ENCODE results near the gene CDH18.

DNA sequence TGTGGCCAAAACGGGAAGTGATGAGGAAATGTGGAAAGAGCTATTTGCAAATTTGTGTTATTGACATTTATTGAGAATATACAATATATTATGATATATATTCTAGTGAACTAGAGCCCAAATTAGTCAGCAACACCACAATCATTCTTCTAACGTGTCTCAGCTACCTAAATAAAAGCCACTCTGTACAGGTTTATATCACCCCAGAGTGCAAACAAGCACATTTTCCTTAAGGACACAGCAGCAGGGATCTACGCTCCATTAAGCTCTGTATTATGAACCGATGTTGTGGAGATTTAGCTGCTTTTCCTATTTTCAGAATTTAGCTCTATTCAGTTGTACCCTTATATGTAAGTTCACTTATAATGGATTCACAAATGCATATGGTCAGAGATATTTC lies 77.9 kb downstream of the CDH18 start:
- TF ChIP-seq, protein P1, sequence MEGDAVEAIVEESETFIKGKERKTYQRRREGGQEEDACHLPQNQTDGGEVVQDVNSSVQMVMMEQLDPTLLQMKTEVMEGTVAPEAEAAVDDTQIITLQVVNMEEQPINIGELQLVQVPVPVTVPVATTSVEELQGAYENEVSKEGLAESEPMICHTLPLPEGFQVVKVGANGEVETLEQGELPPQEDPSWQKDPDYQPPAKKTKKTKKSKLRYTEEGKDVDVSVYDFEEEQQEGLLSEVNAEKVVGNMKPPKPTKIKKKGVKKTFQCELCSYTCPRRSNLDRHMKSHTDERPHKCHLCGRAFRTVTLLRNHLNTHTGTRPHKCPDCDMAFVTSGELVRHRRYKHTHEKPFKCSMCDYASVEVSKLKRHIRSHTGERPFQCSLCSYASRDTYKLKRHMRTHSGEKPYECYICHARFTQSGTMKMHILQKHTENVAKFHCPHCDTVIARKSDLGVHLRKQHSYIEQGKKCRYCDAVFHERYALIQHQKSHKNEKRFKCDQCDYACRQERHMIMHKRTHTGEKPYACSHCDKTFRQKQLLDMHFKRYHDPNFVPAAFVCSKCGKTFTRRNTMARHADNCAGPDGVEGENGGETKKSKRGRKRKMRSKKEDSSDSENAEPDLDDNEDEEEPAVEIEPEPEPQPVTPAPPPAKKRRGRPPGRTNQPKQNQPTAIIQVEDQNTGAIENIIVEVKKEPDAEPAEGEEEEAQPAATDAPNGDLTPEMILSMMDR (IDR thresholded peaks at IDR 0.05; ENCODE audit: low read length), result no peak
- TF ChIP-seq EZH2 (IDR thresholded peaks at IDR 0.05; ENCODE audit: borderline replicate concordance, low read length), result no peak

All from OCI-LY1 (cell line).